Measurements from ENCODE around the gene LRRC56. TPM values are rescaled to one million over a fixed set of nuclear protein-coding genes. Genes with fewer than 3 reads are reported as not detected.

LRRC56 gene
- total RNA-seq, 4 donors from 2014 or later, result 1.5 to 2.7 (median 1.8) TPM

DNA sequence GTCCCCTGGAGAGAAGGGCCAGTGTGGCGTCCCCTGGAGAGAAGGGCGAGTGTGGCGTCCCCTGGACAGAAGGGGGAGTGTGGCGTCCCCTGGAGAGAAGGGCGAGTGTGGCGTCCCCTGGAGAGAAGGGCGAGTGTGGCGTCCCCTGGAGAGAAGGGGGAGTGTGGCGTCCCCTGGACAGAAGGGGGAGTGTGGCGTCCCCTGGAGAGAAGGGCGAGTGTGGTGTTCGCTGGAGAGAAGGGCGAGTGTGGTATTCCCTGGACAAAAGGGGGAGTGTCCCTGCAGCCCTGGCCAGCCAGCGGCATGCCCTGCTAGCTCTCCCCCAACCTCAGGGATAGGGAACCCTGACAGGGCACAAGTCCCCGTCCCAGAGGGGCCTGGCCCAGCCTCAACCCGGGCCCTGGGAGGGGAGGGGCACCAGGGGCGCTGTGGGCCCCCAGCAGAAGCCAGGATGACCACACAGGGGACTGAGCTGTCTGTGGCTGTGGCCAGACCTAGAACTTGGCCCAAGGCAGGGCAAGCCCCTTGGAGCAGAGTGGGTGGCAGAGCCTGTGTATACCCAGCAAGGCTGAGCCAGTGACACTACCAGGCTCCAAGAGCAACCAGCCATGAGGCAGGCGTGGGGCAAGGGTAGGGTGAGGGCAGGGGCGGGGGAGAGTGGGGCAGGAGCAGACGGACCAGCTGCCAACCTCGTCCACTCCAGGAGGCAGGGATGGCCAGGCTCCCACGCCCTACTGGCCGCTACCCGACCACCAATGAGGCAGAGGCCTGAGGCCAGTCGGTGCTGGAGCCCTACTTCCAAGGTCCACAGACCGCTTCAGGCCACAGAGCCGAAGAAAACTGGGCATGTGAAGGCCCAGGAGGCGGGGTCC lies 6.1 kb upstream of the LRRC56 start:
- intact Hi-C loops (cut with DNase I; ENCODE audit: low total_unique reads), result no loop called here
- TF ChIP-seq POLR2A (IDR thresholded peaks at IDR 0.05), result no peak
- TF ChIP-seq, protein P1, sequence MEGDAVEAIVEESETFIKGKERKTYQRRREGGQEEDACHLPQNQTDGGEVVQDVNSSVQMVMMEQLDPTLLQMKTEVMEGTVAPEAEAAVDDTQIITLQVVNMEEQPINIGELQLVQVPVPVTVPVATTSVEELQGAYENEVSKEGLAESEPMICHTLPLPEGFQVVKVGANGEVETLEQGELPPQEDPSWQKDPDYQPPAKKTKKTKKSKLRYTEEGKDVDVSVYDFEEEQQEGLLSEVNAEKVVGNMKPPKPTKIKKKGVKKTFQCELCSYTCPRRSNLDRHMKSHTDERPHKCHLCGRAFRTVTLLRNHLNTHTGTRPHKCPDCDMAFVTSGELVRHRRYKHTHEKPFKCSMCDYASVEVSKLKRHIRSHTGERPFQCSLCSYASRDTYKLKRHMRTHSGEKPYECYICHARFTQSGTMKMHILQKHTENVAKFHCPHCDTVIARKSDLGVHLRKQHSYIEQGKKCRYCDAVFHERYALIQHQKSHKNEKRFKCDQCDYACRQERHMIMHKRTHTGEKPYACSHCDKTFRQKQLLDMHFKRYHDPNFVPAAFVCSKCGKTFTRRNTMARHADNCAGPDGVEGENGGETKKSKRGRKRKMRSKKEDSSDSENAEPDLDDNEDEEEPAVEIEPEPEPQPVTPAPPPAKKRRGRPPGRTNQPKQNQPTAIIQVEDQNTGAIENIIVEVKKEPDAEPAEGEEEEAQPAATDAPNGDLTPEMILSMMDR (IDR thresholded peaks at IDR 0.05), result no peak
- WGBS, 2 donors, result 82 to 85% methylated on average over 19 to 27 of the region's 28 CpGs
- DNase-seq (ENCODE audit: low spot score in 2 of 2), result peak in 1 of 2 donors; percentile 86
- no peak overlapping the region for H3K4me3 ChIP-seq (ENCODE audit: low read depth, poor library complexity, severe bottlenecking)

- TF ChIP-seq POLR2A (IDR thresholded peaks at IDR 0.05), result no peak
- TF ChIP-seq, protein P1 (IDR thresholded peaks at IDR 0.05), result no peak
- intact Hi-C loops (cut with DNase I; ENCODE audit: low total_unique reads), result no loop called here
- DNase-seq (ENCODE audit: low spot score in 2 of 2), result peak in 1 of 2 donors; percentile 84
- H3K4me3 ChIP-seq (ENCODE audit: low read depth, poor library complexity, severe bottlenecking), result no peak overlapping the region
- WGBS, 2 donors, result 82 to 83% methylated on average over 17 to 18 of the region's 18 CpGs
Measured at GRCh38 chr11:531919-532526, 5.3 kb upstream of the LRRC56 start.

DNA sequence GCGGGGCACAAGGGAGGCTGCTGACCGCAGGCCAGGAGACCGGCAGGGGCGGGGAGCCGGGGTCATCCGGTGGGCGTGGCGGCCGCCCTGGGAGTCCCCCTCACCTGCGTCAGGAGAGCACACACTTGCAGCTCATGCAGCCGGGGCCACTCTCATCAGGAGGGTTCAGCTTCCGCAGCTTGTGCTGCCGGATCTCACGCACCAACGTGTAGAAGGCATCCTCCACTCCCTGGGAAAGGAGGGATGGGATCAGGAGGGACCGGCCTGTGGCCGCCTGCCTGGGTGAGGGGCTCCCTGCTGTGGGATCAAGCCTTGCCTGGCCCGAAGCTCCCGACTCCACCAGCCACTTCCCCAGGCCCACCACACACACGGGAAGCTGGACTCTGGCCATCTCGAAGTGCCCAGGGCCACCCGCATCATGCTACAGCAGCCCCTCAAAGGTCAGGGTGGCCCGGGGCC lies 4.8 kb upstream of the LRRC56 start:
- intact Hi-C loops (cut with DNase I; ENCODE audit: low total_unique reads), result no loop called here
- no peak for TF ChIP-seq POLR2A (IDR thresholded peaks at IDR 0.05)
- TF ChIP-seq, protein P1 (IDR thresholded peaks at IDR 0.05), result no peak
- peak in 1 of 2 donors; percentile 85 for DNase-seq (ENCODE audit: low spot score in 2 of 2)
- WGBS, 2 donors, result 72 to 80% methylated on average over 18 to 23 of the region's 23 CpGs
- no peak overlapping the region for H3K4me3 ChIP-seq (ENCODE audit: low read depth, poor library complexity, severe bottlenecking)

DNA sequence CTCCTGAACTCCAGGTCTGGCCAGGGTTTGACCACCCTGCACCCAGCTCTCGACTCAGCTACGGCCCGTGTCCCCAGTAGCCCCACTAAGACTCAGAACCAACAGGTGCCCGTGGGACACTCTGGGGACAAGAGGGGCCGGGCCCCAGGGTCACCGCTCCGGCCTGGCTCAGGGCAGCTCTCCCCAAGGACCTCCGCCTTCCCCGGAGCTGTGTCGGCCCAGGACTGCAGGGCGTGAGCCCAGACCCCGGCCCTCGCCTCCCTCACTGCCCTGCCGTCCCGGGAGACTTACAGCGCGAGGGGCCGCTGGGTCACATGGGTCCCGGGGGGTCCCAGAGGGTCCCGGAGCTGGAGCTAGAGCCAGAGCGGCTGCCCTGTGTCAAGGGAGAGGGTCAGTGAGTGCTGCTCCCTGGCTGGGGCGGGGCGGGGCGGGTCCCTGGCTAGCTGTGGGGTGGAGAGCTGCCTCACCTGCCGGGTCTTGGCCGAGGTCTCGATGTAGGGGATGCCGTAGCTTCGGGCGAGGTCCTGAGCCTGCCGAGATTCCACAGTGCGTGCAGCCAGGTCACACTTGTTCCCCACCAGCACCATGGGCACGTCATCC lies 4.2 kb upstream of the LRRC56 start:
- no peak for TF ChIP-seq POLR2A (IDR thresholded peaks at IDR 0.05)
- TF ChIP-seq, protein P1 (IDR thresholded peaks at IDR 0.05), result no peak
- WGBS, 2 donors, result 74 to 86% methylated on average over 12 to 23 of the region's 33 CpGs
- intact Hi-C loops (cut with DNase I; ENCODE audit: low total_unique reads), result no loop called here
- peak in 1 of 2 donors; percentile 87 for DNase-seq (ENCODE audit: low spot score in 2 of 2)
- no peak overlapping the region for H3K4me3 ChIP-seq (ENCODE audit: low read depth, poor library complexity, severe bottlenecking)

- DNase-seq (ENCODE audit: low spot score in 2 of 2), result peak in 1 of 2 donors; percentile 85
- WGBS, 2 donors, result 82 to 90% methylated on average over 19 to 37 of the region's 37 CpGs
- no peak overlapping the region for H3K4me3 ChIP-seq (ENCODE audit: low read depth, poor library complexity, severe bottlenecking)
- TF ChIP-seq, protein P1 (IDR thresholded peaks at IDR 0.05), result no peak
- TF ChIP-seq POLR2A (IDR thresholded peaks at IDR 0.05), result no peak
- intact Hi-C loops (cut with DNase I; ENCODE audit: low total_unique reads), result no loop called here
Measured at GRCh38 chr11:533586-534395, 3.5 kb upstream of the LRRC56 start.

Measured in lower leg skin (tissue), 4 donors.